Esophagus squamous epithelium (tissue), 4 donors: ENCODE data around the gene MBOAT1.

Experiments used
- CTCF ChIP-seq, 6 experiments: fragments of 450-650 bp in 4 of 6; fragments of 200-600 bp in 2 of 6; sonication (generic) in 2 of 6; IDR thresholded peaks; one replicate each; pipeline ENCODE4 v1.5.1; 2016 to 2019; ENCODE audit warnings: antibody characterized with exemption in 6 of 6, mild to moderate bottlenecking in 4 of 6, moderate library complexity in 4 of 6
- POLR2A ChIP-seq, 4 donors: fragments of 450-650 bp; IDR thresholded peaks; one replicate each; pipeline ENCODE4 v1.6.1; 2017; ENCODE audit warnings: antibody characterized with exemption in 4 of 4, mild to moderate bottlenecking in 4 of 4, moderate library complexity in 3 of 4

GRCh38 chr6:20095436-20095835, 116.8 kb downstream of the MBOAT1 start:
- TF ChIP-seq CTCF (IDR thresholded peaks at IDR 0.05) (no peak), POLR2A (IDR thresholded peaks at IDR 0.05) (no peak)
